ENCODE measurements around the gene ANK3. TPM values are rescaled to one million over a fixed set of nuclear protein-coding genes. Genes with fewer than 3 reads are reported as not detected.

Gene ANK3
- total RNA-seq, 1 experiment from 2014 or later, result 69.6 TPM

GRCh38 chr10:60239228-60239627, 150.4 kb downstream of the ANK3 start:
- no peaks in the 10 kb centered on the region for H3K27me3 Mint-ChIP-seq (ENCODE audit: low read depth)
- POLR2A ChIA-PET, result no interaction called here

More at GRCh38 chr10:60239228-60239627, 150.4 kb downstream of the ANK3 start:
- Mint-ChIP-seq H3K27ac (no peak overlapping the region), H3K9me3 (no peaks in the 10 kb centered on the region), H3K36me3 (no peaks in the 10 kb centered on the region), H3K4me1 (peaks cover 8% of the 10 kb centered on the region), H3K4me3 (no peak overlapping the region)
- TF ChIP-seq ZNF532 (CRISPR knock-in tag; IDR thresholded peaks at IDR 0.05; ENCODE audit: borderline replicate concordance), result no peak
- TF ChIP-seq ZNF671 (CRISPR knock-in tag; IDR thresholded peaks at IDR 0.05), result no peak
- no peak for TF ChIP-seq NFE2L1 (CRISPR knock-in tag; IDR thresholded peaks at IDR 0.05)
- no peak for TF ChIP-seq SP1 (CRISPR knock-in tag; conservative IDR thresholded peaks at IDR 0.05)
- TF ChIP-seq ZNF317 (CRISPR knock-in tag; IDR thresholded peaks at IDR 0.05; ENCODE audit: borderline replicate concordance, low read depth), result no peak
- no peak for TF ChIP-seq E2F5 (CRISPR knock-in tag; IDR thresholded peaks at IDR 0.05)
- TF ChIP-seq TEAD1 (CRISPR knock-in tag; IDR thresholded peaks at IDR 0.05), result no peak
- TF ChIP-seq HMGXB4 (CRISPR knock-in tag; IDR thresholded peaks at IDR 0.05), result no peak
- TF ChIP-seq ZNF121 (CRISPR knock-in tag; IDR thresholded peaks at IDR 0.05), result no peak
- no peak for TF ChIP-seq MYBL2 (CRISPR knock-in tag; IDR thresholded peaks at IDR 0.05)
- TF ChIP-seq CDX4 (CRISPR knock-in tag; IDR thresholded peaks at IDR 0.05; ENCODE audit: borderline replicate concordance), result no peak
- TF ChIP-seq GRHL2 (CRISPR knock-in tag; IDR thresholded peaks at IDR 0.05; ENCODE audit: insufficient replicate concordance, severe bottlenecking), result no peak
- no peak for TF ChIP-seq PRDM15 (CRISPR knock-in tag; IDR thresholded peaks at IDR 0.05)
- no peak for TF ChIP-seq TCF7 (CRISPR knock-in tag; IDR thresholded peaks at IDR 0.05; ENCODE audit: low read depth)
- TF ChIP-seq SOX15 (CRISPR knock-in tag; IDR thresholded peaks at IDR 0.05), result no peak
- no peak for TF ChIP-seq JUN (CRISPR knock-in tag; IDR thresholded peaks at IDR 0.05)
- TF ChIP-seq ZMAT4 (CRISPR knock-in tag; IDR thresholded peaks at IDR 0.05), result no peak
- ATAC-seq (no peak), DNase-seq (ENCODE audit: low spot score) (no peak)
- CTCF ChIA-PET, result interaction anchor here (0.6 to 1.7 kb wide), 16 partner anchors 19 to 423 kb away, joined by 3 to 10 read pairs (median 4); no protein-coding TSS in a partner anchor

Data from WTC11 (cell line).